ENCODE results near the gene AMOT.

AMOT gene

DNA sequence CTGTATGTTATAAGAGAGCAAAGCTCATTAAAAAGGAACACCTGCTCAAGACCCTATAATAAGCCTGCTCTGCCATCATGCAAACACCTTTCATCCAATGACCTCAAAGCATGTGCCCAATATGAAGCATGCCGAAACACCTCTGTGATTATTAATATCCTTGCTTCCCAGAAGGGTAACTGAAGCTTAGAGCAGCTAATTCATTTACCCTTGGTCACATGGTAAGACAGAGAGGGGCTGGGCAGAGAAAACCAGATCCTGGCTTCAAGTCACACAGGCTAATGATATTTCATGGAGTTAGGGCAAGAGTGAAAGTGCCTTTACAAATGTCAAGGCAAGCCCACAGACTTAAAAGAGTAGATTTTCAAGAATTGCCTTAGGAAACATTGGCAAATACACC lies 5.6 kb downstream of the AMOT start:
- peak in 2 of 3 experiments; percentile 40 to 57 for DNase-seq

DNA sequence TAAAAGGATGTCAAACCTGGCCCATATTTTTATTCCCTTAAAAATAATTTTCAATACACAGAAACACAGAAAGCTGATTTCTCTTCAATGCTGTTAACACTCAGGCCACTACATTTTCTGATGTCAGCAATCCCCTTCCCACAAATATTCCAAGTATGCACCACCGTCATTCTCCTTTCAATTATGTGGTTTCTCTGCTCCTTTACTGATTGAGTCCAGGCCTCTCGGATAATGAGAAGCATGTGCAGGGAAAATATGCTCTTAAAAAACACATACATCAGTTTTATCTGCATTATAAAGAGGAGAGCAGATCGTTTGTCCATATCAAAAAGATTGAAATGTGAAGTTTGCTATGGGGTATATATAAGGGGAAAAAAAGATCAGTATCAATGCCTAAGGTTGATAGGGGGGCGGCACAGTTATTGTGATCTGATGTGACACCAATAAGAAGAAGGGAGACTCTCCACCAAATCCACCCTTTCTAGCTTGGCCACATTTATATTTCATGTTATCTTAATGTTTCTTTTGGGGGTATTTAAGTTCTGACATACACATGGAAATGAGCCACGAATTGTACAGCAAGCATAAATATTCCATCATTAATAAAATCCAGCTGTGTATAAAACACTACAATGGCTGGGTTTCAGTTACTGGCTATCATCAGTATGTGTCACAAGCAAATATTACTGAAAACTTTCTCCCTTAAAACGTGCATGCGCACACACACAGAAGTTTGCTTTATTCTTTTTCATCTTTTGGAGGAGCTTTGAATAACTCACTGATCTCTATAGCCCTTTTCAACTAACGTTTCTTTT lies 6.4 kb downstream of the AMOT start:
- DNase-seq: no peak

DNA sequence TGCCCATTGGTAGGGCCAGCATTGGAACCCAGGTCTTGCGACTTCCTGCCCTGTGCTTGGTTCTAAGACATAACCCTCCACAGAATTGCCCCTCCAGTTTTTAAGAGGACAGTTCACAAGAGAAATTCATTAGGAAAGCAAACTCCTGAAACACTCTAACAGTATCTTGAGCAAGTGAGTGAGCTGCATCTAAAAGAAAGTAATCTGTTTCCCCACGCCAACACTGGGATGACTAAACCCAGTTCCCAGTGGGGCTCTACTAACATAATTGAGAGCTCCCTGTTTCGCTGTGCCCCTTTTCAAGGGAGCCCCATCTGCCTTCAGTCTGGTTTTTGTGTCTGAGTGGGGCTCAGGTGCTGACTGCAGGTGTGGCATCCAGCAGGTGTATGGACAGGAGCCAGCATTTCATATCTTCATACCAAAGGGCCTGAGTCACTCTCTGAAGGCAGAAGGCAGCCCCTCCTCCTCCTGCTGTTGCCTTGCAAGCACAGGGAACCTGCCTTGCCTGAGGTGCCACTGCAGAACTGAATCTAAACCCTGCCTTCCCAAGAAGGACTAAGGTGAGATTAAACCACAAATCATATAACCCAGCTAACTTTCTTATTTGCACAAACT lies 8.0 kb downstream of the AMOT start:
- DNase-seq: peak in 2 of 3 experiments; percentile 50 to 74

DNA sequence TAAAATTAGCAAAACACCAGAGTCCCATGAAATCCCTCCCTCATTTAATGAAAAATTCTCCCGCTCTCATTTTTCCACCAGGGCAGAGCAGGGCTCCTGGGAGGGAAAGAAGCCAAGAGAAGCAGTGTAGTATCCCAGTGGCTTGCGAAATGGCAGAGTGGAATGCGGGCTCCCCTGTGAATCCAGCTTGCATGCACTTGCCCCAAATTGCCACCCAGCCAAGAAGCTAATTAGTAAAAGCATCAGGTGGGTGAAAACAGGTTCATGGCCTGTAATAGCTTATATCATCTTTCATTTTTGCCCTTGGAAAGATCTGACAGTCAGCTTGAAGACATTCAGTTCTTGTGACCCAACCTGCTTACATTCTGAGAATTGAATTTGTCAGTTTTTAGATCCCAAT lies 10.1 kb downstream of the AMOT start:
- no peak for DNase-seq

DNA sequence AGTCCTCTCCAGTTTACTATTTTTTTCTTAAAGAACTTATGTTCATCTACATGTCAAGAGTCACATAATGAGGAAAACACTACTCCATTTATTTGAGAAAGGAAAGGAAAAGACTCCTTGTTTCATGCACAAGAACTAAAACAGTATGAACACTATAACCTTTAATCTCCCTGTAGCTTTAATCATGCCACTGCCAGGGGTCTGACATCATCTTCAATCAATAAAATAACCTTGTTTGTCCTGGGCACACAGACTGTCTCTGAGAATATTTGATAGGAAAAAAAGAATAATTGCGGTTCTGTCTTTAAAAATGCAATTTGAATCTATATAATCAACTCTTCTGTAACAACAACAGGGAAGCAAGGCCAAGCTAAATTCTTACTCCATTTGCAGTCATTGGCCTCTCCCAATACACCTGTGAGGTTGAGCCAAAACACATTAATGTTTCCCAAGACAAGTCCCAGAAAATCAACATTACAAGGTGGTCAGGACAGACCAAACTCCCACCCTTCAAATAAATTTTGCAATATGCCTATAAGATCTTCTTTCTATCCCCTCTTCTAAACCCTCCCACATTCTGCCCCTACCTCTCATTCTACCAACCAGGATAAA lies 13.2 kb downstream of the AMOT start:
- no peak for DNase-seq

DNA sequence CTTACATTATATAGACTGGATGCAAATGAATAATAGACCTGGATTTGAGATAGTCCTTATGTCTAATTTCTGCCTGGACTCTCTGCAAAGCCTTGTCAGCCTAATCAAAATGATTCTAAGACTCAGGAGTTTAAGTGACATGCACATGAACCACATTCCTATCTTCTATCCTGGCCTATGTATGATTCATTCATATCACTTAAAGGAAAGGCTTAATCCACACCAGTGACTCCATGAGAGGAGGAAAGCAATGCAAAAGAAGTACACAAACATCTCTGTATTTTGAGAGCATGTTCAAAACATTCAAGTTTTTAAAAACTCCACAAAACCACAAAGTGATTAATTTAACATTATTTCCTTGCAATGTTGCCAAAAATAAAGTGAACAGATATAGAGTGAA lies 14.6 kb downstream of the AMOT start:
- no peak for DNase-seq

DNA sequence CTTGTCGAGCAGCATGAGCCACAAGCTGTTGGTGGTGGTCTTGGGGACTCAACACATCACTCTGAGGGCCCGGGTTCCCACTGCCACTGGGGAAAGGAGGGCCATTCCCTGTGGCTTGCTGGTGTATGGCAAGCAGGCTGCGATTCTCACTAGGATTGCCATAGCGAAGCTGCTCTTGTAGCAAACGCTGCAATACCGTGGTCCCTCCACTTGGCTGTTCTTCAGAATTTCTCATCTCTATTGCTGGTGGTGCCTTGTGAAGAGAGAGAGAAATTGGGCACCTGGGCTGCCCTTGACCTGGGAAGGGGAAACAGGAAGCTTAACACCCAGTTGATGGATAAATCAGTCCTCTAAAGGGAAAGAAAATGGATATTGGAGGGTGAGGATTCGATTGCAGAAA lies 17.7 kb downstream of the AMOT start:
- DNase-seq: no peak

DNA sequence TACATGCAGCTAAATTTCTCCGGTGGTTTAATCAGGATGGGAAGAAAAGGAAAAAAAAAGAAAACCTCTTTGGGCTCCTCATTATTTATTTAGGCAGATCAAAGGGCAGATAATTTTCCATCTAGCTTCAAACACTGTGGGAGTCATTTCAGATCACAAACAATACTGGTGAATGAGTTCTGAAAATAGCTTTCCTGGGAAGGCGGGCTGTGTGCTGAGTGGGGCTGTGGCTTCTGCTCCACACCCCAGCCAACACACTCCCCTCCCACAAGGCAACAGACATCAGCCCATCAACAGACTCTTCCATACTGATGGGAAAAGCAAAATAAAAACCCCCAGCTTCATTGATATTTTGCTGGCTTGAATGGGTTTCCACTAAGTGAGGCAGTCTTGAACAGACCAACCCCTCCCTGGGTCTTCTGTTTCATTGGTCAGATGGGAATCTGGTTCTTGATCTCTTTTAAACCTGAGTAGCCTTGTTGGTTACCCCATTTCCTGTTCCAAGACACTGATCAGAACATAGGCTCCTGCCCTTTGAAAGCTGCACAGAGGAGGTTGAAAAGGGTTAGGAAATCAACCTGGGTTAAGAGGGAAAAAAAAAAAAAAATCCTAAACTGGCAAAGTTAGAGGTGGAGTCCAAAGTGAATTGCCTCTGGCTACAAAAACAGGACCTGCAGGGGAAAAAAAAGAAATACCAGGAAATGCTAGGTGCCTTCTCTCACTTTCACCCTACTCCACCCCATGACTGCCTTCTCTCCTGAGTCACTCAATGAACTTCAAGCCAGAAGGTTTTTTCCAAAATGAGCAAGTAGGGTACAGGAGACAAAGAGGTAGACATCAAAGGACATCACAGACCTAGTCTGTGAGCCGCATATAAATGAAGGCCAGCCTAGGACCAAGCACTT lies 20.0 kb downstream of the AMOT start:
- peak in 2 of 3 experiments; percentile 31 to 62 for DNase-seq

DNA sequence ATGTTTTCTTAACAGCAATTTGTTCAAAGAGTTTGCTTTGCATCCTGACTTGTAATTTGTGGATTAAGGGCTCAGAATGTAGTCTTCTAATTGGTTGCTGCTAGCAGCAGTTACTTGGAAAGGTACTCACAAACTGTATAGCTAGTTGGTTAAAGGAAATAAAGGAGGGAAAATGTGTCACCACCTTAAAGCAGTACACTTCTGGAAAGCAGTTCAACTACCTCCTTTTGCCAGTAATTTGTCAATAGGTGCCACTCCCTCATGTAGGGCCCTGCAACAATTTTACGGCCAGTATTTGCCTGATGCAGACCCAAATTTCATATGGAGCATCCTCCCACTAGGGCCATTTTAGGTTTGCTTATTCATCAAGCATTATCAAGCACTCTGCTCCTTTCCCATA lies 20.8 kb downstream of the AMOT start:
- DNase-seq: peak in 1 of 3 experiments; percentile 55

DNA sequence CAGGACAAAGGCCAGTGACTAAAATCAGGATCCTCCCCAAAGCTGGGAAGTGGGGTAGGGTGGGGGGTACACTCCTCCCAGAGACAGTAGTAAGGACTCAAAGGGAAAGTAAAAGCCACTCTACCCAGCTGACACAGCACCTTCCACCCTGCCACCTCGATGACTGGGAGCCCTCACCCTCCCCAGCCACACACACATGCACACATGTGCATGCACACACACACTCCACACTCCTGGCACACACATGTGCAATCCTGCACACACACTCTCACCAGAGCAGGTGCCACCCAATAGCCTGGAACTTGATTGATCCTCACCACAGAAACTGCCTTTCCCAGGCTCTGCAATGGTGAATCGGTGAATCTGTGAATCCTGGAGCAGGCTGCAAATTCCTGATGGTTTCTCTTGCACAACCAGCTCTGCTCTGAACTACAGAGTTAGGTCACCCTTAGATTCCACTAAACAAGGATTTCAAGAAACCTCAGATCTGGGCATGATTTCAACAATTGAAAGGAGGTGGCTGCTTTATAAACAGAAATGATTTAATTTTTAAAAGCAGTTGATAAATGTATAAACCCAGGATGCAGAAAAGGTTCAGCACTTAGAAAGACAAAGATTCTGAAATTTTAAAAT lies 21.5 kb downstream of the AMOT start:
- peak in 2 of 3 experiments; percentile 42 to 53 for DNase-seq

DNA sequence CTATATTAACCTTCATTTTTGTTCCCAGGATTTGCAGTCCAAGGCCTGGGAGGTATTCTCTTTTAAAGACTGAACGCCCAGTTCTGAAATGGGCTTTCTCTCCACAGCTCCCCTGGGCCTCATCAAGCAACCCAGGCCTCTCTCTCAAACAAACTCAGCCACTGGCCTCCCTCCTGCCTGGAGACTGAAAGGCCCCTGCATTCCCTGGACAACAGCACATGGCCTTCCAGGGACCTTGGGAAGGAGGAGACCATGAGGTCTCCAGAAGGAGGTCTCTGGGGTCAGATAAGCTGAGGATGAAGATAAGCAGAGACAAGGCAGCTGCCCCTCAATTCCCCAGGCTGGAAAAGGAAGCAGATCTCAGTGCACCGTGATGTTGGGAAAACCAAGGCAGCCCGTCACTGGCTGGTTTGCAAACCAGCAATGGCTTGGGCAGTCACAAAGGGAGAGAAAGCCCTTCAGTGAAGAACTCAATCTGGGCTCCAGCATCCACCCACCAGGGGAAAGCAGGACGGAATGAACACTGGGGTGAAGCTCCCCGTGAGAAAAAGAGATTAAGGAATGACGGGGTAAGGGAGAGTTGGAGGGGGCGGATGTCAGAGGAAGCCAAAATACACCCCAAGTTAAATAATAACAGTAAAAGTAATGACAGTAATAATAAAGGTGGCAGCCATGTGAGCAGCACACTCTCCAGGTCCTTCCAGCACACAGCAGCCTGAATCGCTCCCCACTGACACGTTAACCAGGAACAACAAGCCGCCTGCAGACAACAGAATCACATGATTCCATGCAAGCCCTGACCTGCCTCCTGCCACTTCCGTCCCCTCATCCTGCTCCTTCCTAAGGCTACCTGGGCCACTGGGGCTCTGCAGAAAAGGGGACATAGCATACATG lies 22.3 kb downstream of the AMOT start:
- peak; percentile 5 to 69 (median 42) for DNase-seq

DNA sequence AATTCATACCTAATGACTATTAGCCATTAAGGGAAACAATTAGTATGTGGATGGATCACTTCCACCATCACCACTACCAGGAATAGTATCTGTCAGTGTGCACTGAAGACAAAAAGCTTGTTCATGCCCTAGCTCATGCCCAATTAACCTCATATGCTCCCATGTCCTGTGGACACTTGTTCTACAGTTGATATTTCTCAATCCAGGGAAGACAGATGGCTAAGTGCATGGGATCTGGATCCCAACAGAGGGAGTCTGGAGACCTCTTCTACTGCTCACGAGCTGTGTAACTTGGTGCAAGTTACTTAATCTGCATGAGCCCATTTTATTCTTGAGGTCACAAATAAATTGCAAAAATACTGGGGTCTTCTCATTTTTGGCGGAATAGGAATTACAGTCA lies 23.7 kb downstream of the AMOT start:
- DNase-seq: no peak

DNA sequence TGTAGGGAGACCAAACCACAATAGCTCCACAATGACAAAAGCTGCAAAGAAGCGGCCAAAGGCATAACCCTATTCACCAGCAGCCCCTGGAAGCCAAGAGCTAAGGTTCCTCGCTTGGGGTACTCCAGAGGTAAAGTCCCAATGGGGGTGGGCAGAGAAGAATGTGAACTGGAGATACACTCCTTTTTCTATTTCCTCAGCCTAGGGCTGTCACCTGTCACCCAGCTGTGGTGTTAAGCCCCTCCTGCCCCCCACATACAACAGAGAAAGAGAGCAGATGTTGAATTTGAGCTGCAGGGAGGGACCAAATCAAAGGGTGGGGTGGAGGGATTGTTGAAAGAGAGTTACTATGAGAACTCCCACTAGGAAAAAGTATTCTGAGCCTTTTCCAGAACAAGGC lies 26.1 kb downstream of the AMOT start:
- DNase-seq: no peak

DNA sequence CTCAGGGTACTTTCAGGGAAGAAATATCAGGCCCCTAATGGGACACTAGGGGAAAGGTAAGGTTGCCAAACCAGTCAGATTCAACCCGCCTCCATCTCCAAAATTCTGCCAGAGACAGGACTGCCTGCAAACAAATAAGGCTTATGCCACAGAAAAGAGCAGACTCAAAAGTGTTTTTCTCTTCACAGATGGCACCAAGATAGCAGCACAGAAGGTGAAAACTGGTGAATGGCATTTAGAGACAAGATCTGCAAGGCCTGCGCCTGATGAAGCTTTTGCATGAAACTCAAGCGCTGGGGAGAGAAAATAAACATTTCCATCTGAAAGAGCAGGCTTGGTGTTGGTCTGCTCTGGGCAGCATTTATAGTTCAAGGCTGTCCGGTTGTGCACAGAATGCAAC lies 27.9 kb downstream of the AMOT start:
- DNase-seq: no peak

DNA sequence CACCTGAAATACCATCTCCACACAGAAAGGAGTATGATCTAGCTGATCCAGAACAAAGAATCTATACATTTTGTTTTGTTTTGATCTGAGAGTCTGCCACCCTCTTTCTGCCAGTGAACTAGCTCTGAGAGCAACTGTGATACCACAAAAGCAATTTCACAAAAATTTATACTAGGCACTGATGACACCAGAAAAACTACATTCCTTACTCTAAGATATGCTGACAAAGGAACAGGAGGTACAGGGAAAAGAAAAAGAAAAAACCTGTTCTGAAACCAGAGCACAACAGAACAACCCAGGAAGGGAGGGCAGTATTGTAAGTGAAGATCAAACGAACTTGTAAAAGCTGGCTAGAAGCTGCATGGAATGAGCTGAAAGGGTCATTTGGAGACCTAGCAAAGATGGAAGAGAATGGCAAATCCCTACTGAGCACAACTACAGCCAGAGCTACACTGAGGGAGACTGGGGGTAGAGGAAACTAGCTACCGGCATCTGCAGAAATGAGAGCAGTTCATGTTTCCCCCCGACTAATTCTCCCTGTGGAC lies 31.9 kb downstream of the AMOT start:
- DNase-seq: no peak

DNA sequence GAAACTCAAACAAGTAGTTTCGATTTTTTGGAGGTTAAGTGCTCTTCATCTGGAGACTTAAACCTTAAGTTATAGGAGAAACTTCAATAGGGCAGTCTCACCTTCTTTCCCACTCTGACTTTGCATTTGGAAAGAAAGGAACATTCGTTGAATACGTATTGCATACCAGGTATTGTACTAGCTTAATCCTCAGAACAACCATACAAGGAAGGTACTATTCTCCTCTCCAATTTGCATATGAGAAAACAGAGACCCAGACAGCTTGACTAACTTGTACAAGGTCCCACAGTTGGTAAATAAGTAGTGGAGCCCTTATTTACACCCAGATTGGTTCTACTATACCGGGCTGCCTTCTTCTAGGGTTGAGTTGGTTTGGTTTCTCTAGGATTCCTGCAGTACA lies 32.6 kb downstream of the AMOT start:
- no peak for DNase-seq

DNA sequence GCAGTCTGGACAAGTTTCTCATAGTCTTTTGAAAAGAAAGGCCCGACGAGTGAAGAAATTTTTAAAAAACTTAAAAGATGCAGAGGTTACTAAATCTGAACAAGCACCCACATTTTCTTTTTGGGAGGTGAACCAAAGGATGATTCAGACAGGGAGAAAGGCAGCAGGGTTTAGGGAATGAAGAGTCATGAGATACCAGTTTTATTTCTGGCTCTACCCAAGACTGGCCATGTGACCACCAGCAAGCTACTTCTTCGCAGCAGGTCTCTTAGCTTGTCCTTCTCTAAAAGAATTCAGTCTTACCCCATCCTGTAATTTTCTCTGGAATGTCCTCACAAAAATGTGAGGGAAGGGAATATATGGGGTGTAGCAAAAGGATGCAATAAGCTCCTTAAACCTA lies 37.6 kb downstream of the AMOT start:
- no peak for DNase-seq

DNA sequence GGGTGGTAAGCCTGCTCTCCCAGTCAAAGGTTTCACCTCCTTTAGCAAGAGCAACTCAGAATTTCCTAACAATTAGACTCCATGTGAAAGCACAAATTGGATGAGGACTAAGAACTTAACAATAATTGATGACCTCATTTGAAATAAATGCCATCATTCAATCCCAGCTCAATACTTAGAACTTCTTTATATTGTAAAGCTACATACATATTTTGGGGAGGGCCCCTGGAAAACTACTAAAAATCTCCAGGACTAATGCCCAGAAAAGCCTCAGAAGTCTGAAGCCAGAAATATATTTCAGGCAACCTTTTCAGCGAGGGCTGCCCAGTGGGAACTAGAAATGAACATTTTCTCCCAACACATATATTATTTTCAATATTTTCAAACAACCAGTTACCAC lies 38.1 kb downstream of the AMOT start:
- no peak for DNase-seq

DNA sequence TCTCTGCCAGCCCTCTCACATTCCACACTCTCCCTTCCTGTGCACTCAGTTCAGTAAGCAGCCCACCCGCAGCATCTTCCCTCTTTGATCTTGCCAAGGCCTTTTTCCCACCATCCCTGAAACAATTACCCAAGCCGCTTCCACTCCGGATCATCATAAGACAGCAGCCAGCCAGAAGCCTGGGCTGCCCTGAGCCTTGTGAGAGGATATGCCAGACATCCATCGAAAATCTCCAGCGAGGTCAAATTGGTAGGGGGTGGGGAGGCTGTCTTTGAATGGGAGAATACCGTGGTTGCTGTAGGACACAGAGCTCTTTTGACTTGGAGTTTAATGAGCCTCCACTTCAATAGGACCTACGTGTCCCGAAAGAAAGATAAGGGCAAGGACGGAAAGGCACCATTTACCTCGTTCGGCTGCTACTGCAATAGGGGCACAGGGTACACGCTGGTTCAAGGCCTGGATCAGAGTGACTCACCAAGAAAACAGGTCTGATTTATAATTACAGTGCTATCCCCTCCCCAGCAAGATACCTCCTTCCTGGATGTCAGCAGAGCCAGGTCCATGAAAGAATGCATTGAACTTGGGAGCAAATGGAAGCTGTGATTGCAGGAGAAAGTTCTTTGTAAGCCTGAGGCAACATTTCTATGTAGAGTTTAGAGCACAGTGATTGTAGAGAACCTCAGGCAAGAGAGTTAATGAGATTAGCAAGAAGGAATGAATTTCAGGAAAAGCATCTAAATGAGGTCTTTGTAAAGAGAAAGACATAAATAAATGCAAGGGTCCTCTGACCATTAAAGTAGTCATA lies 39.5 kb downstream of the AMOT start:
- DNase-seq: no peak

DNA sequence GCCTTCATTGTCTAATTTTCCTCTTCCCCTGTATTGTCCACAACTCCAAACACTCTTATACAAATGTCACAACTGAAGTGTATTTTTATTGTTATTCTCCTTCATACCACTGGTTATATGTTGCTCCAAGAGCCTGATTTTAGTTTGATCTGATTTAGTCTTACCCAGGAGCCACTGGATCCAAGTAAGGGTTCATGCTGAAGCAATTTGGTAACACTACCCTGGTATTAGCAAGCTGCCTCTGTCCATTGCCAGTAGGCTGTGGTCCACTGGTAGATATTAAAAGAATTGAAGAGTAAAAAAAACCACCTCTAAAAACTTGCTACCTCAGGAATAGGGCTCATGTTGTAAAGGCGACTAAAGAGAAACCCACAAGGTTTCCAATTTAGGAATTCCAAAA lies 41.2 kb downstream of the AMOT start:
- DNase-seq: no peak

All from NCI-H1417 (cell line).